ENCODE results near the gene CAPN8. TPM values are rescaled to one million over a fixed set of nuclear protein-coding genes. Genes with fewer than 3 reads are reported as not detected.

CAPN8 gene
- total RNA-seq, 1 experiment from 2014 or later, result 0.54 TPM

GRCh38 chr1:223609977-223610376 lies 55.5 kb downstream of the CAPN8 start:
- Histone ChIP-seq H3K4me3 (replicated peaks in 1 of 2; ENCODE audit: low read depth in 1 of 2, low read length in 2 of 2) (no peak overlapping the region), H4K20me1 (ENCODE audit: insufficient read depth) (no peaks in the 10 kb centered on the region), H3K4me1 (ENCODE audit: control insufficient read depth in 1 of 2, insufficient read depth in 2 of 2, low read length in 2 of 2) (no peaks in the 10 kb centered on the region), H3K9me2 (ENCODE audit: insufficient read depth) (no peaks in the 10 kb centered on the region), H3K36me3 (ENCODE audit: control insufficient read depth in 1 of 2, insufficient read depth in 2 of 2, low read length in 2 of 2) (no peaks in the 10 kb centered on the region), H3K79me2 (ENCODE audit: insufficient read depth, low read length) (no peaks in the 10 kb centered on the region), H3K4me2 (ENCODE audit: low read length) (no peak overlapping the region), H2AFZ (ENCODE audit: low read depth, low read length, poor library complexity, severe bottlenecking) (no peak overlapping the region), H3K9ac (ENCODE audit: low read length) (no peak overlapping the region), H3K27me3 (ENCODE audit: insufficient read depth, low read length) (no peaks in the 10 kb centered on the region), H3K27ac (ENCODE audit: low read depth, low read length) (no peak overlapping the region), H3K9me3 (ENCODE audit: control insufficient read depth in 1 of 2, insufficient read depth in 1 of 2, low read depth in 1 of 2, low read length in 2 of 2) (no peaks in the 10 kb centered on the region)
- ATAC-seq (no peak), DNase-seq (ENCODE audit: low read depth, low spot score) (no peak)
- TF ChIP-seq, protein P1, sequence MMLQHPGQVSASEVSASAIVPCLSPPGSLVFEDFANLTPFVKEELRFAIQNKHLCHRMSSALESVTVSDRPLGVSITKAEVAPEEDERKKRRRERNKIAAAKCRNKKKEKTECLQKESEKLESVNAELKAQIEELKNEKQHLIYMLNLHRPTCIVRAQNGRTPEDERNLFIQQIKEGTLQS (IDR thresholded peaks at IDR 0.05), result no peak
- TF ChIP-seq RAD21 (IDR thresholded peaks at IDR 0.05; ENCODE audit: low read depth) (no peak), JUND (IDR thresholded peaks at IDR 0.05) (no peak), ELF1 (IDR thresholded peaks at IDR 0.05; ENCODE audit: borderline replicate concordance, low read depth) (no peak), EGR1 (IDR thresholded peaks at IDR 0.05; ENCODE audit: low read depth) (no peak), CEBPB (IDR thresholded peaks at IDR 0.05; ENCODE audit: low read depth) (no peak), CTCF (IDR thresholded peaks at IDR 0.05 in 2 of 3, conservative IDR thresholded peaks at IDR 0.05 in 1 of 3; ENCODE audit: borderline replicate concordance in 1 of 3, insufficient read depth in 1 of 3, low read depth in 2 of 3, low read length in 2 of 3) (no peak), EZH2 (IDR thresholded peaks at IDR 0.05) (no peak), SIN3A (IDR thresholded peaks at IDR 0.05; ENCODE audit: low read depth) (no peak), SP1 (IDR thresholded peaks at IDR 0.05; ENCODE audit: low read depth) (no peak), POLR2AphosphoS5 (IDR thresholded peaks at IDR 0.05; ENCODE audit: low read depth, low read length) (no peak), POLR2A (IDR thresholded peaks at IDR 0.05; ENCODE audit: borderline replicate concordance, extremely low read depth, insufficient read depth, insufficient read length) (no peak), FOSL1 (IDR thresholded peaks at IDR 0.05; ENCODE audit: low read depth) (no peak), CBX3 (IDR thresholded peaks at IDR 0.05; ENCODE audit: low read depth) (no peak), SRF (IDR thresholded peaks at IDR 0.05; ENCODE audit: low read depth) (no peak), TCF7L2 (IDR thresholded peaks at IDR 0.05; ENCODE audit: borderline replicate concordance, extremely low read depth, insufficient read depth, insufficient read length) (no peak)
- ChIA-PET POLR2A (no interaction called here), CTCF (interaction anchor here (1.2 to 6.4 kb wide), 3 partner anchors 18 to 74 kb away, joined by 3 to 78 read pairs (median 4); no protein-coding TSS in a partner anchor), RAD21 (ENCODE audit: low non-redundant PET in 1 of 2, low total read pairs in 2 of 2, uncharacterized antibody in 2 of 2, unreplicated experiment in 2 of 2) (no interaction called here)
- BruUV-seq (replicated peaks), result no TSS peak
- intact Hi-C loops (cut with micrococcal nuclease), result no loop called here
